Jurkat, Clone E6-1 (cell line): ENCODE measurements around the gene RGS6.

Experiments
- DNase-seq: peaks from one replicate; pipeline ENCODE4 v3.0.0-alpha.2; 2011; ENCODE audit warnings: low read depth, low spot score
- H3K4me3 ChIP-seq: 2 replicates; pipeline ENCODE4 v1.5.1; 2011; ENCODE audit warnings: mild to moderate bottlenecking, low read length, control low read depth, moderate library complexity

Gene RGS6

DNA sequence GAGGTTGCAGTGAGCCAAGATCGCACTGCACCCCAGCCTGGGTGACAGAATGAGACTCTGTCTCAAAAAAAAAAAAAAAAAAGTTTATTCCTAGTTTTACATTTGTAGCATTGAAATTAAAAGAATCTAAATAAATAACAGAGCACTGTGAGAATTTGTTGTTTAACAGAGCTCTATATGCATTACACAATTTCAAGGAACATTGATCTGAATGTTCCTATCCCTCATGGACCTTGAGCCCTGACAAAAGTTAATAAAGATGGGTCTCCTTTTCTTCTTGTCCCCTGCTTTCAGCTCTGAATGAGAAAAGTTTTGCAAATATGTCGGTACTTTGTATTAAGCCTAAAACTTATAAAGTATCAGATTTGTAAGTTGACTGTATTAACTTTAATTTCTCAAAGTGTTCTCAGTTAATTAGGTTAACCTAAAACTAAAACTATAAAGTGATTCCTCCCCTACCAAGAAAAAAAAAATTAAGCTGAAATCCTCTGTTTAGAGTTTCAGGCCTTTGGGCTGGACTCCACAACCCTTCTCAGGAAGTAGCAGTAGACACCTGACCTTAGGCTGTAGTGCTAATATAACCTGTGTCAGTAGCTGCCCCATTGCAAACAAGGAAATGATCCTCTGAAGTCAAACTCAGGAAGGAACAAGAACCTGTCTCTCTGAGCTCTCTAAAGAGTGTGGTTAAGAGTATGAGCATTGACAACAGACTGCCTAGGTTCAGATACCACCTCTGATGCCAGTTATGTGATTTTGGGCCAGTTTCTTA, 484.0 kb downstream of the RGS6 start:
- no peak for DNase-seq

DNA sequence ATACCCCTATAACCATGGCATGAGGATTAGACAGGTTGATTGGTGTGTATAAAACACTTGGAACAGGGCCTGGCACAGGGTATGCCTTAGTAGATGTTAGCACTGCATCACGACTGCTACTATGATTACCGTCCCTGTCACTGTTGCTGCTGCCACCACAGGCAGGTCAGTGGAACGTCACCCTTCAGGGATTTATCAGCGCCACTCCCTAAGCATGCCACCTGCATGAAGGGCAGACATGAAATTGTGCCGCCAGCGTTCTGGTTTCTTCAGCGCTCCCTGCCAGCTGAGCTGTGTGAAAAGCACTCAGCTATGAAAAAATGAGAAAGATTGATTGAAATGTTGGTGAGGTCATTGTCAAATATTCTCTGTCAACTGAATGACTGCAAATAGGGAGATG, 484.7 kb downstream of the RGS6 start:
- DNase-seq, result peak; percentile 66
- no peak overlapping the region for H3K4me3 ChIP-seq

More for the DNA sequence above, 484.0 kb downstream of the RGS6 start:
- H3K4me3 ChIP-seq, result no peak overlapping the region

DNA sequence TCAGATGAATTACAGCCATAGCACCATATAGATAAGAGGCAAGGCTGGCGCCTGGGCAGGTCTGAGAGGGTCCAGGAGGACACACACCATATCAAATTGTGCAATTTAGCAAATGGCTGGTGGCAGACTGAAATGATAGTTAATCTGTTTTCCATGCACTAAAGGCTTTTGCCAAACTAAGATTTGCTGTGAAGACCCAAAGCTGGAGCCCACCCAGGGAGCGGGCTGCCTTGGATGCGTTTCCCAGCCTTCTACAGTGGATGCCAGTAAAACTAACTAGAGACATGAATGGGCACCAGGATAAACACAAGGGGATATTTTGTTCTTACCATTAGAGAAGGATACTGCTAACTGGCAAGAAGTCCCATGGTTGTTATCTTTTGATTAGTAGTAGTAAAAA, 486.6 kb downstream of the RGS6 start:
- H3K4me3 ChIP-seq, result no peak overlapping the region
- DNase-seq, result no peak

DNA sequence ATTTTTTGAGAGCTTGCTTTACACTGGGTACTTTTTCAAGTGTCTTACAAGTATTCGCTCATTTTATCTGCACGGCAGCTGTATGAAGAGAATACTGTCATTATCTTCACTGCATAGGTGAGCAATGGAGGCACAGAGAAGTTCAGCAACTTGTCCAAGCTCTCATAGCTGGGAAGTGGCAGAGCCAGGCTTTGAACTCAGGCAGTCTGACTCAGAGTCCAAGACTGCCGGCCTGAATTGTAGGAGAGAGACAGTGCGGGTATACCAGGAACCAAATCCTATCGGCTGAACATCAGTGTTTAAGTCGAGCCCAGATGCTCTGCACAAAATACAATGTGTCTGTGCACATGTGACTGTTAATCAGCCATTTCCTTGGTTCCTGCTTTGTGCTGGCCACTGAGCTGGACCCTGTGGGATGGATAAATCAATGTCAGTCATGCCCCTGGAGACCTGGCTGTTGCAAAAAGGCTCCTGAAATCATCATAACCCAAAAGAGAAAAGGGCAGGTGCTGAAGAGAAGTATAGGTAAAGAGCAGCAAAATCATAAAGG, 487.1 kb downstream of the RGS6 start:
- H3K4me3 ChIP-seq, result no peak overlapping the region
- DNase-seq, result no peak

DNA sequence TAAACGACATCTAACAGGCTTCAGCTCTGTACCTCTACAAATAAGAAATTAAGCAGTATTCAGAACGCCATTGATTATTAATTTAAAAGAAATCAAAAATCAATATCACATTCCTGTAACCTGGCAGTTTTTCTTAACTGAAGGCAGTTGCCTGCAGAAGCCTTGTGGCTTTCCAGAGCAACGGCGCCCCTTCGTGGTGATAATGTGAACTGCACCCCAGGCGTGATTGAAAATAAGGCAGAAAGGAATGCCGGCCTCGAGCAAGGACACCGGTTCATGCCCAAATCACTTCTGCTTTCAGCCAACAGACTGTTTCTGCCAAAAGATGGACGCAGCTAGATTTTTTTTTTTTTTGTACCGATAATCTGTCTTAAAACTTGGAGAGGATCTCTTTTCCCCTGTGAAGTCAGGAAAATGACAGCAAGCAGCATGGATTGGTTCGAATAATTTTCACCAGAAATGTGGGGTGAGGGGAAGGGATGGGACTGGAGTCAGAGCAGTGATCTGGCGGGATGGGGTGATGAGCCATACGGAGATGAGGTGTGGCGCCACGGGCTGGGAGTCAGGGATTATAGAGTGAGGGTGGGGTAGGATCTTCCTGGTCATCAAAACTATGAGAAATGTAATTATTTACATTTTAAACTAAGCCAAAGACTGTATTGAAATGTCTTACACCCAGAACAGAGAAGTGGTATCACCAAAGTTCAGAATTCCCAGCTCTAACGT, 488.7 kb downstream of the RGS6 start:
- H3K4me3 ChIP-seq, result no peak overlapping the region
- peak; percentile 54 for DNase-seq

DNA sequence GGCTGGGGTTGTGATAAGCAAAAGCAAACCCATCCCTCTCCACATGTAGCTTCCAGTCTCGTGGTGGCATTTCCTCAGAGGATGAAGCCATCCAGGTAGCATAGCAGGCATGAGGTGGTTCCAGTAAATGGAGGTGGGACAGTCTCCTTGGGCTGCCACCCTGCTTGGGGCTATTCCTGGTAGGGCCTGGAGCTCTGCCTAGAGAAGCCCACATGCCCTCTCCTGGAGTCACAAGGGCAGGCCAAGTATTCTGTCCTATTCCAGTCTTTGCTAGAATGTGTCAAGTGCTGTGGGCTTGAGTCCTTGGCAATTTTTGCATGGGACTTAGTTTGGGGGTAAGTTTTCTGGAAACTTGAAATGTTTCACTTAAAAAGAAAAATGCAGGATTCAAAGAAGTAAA, 491.7 kb downstream of the RGS6 start:
- no peak for DNase-seq
- H3K4me3 ChIP-seq, result no peak overlapping the region

DNA sequence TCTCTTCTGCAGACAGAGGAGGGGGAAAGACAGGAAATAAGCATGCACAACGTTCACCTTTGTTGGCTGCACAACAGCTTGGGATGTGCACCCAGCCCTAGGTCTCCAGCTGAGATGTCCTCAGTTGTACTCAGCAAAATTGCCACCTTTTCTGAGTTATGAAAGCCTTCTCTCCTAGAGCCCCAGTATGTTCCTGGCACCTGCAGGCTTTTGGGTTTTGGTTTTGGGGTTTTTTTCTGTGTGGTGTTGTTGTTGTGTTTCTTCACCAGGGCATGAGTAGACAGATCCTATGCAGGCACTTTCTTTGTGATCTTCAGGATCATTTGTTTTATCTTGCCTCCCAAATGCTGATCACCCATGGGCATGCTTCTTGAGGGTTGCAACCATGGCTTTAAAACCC, 498.2 kb downstream of the RGS6 start:
- no peak for DNase-seq

DNA sequence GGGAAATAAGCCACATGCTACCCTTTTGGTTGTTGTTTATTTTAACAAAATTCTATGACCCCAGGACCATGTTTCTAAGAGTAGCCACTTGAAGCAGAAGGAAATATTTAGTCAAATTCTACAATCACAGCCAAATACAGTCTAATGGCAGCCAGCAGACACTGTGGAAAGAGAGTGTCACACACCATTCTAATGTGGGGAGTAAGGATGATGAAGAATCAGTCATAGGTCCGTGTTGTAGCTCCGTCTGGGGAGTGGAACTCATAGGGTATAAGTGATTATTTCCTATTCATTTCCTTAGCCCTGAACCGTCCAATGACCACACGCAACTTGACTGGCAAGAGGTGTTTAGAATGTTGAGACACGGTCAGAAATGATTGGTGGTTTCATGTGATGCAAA, 500.5 kb downstream of the RGS6 start:
- no peak for DNase-seq

More for the DNA sequence above, 498.2 kb downstream of the RGS6 start:
- no peak overlapping the region for H3K4me3 ChIP-seq

DNA sequence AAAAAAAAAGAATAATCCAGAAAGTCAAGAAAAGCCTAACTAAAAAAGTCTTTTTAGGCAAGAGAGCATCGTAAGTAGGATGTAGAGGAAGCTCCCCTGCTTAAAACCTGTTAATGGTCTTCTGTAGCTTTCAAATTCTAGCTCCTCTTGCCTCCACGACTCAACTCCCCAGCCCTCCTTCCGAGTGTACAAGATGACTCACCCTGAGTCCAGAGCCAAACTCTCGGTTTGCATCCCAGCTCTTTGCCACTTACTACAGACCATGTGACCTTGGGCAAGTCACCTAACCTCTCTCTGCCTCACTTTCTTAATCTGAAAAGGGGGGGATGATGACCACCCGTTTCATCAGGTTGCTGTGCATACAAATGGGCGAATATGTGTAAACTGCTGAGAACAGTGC, 501.3 kb downstream of the RGS6 start:
- DNase-seq, result no peak
- no peak overlapping the region for H3K4me3 ChIP-seq

More for the DNA sequence above, 500.5 kb downstream of the RGS6 start:
- H3K4me3 ChIP-seq, result no peak overlapping the region

DNA sequence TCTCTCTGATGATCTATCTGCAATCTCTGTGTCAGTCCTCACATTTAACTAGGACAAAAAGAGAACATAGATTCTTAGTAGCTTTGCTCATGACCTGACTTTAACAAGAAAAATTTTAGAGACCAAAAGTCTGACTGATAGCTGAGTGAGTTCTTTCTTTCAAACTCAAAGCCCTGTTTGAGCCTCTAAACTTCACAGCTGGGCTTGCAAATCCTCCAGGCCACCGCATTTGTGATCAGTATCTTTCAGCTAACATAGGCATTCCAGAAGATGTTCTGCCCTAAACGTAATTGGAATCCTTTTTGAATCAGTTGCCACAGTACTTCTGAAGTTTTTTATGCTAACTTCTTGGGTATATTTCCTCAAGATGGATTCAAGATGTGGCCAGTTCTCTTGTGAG, 502.6 kb downstream of the RGS6 start:
- H3K4me3 ChIP-seq, result no peak overlapping the region
- no peak for DNase-seq

DNA sequence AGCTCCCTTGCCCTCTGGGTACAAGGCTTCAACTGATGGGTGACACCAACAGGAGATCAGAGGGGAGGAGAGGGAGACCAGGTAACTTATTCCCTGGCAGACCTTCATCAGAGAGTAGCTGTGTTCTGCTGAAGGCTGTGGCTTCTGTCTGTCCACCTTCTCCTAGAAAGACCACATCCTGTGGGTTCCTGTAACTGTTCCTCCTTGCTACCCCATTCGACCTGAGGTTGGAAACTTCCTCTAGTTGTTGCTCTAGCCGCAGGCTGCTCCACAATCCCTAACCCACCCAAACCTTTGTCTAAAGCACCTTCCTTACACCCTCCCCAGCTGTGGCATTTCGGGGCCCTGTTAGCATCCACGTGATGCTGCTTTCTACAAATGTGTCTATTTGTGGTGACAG, 507.5 kb downstream of the RGS6 start:
- peak; percentile 93 for DNase-seq

DNA sequence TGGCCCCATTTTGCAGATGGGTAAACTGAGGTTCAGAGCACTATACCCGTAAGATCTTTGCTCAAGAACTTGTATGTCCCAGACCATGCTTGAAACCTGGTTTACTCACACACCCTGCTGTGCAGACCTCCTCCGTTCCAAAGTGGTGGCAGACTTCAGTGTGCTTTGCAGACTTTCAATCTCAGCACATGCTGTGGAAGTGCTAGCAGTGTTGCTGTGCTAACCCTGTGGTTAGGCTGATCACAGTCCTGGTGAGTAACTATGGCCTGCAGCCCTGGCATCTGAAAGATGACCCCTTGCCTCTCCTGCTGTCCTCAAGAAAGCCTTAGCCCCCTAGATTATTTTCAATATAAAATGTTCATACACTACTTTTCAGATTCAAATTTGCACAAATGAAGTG, 511.0 kb downstream of the RGS6 start:
- DNase-seq, result no peak
- H3K4me3 ChIP-seq, result no peak overlapping the region

More for the DNA sequence above, 507.5 kb downstream of the RGS6 start:
- no peak overlapping the region for H3K4me3 ChIP-seq

DNA sequence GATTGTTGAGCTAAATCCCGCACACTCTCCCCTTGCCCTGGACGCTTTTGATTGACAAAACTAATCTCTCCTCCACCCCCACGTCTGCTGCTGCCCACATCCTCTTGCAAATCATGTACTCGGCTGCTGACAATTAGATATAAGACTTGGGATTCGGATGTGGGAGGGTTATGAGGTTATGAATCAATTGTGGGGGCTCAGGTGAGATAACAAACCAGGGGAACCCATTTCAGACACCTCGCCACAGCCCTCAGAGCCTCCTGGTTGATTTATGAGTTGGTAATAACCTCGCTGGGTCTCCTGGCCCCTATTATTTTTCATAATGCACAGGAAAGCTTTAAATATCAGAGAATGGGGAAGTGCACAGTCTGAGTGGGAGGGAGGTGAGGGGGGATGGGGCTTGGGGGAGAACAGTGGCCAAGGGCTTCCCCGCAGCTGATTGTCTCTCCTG, 511.8 kb downstream of the RGS6 start:
- peak; percentile 92 for DNase-seq

DNA sequence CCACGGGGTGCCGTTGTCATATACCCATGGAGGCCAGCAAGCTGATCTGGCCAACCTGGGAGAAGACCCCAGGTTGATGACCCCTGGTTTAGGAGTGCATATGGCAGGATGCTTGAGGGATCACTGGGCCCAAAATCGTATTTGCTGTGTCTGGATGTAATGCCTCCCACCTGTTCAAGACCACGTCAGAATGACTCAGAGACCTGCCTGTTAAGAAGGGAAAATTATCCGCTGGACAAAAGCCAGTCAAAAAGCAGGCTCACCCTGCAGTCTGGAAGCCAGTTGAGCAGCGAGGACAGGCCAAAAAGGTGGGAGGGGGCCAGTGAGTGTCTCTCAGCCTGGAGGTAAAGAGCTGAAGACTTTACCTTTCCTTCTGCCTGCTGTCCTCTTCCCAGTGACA, 512.5 kb downstream of the RGS6 start:
- DNase-seq, result no peak
- H3K4me3 ChIP-seq, result no peak overlapping the region

More for the DNA sequence above, 511.8 kb downstream of the RGS6 start:
- no peak overlapping the region; the same call in 1 of the 2 replicates for H3K4me3 ChIP-seq

DNA sequence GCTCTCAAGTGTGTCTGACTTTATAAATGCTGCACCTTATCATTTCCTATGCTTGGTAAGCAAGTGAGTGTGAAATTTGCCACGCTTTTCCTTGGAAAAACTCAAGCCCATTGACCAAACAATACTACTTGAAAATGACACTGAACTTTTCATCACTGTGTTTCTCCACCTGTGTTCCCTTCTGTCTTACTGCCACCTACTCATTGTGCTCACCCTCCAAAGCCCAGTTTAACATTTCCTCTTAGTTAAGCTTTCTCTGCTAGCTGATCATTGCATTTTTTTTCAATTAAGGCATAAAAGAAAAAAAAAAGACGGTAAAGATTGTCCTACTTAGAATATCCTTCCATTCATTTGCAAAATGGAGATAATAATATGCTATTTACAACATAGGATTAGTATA, 516.0 kb downstream of the RGS6 start:
- no peak overlapping the region for H3K4me3 ChIP-seq
- DNase-seq, result no peak

DNA sequence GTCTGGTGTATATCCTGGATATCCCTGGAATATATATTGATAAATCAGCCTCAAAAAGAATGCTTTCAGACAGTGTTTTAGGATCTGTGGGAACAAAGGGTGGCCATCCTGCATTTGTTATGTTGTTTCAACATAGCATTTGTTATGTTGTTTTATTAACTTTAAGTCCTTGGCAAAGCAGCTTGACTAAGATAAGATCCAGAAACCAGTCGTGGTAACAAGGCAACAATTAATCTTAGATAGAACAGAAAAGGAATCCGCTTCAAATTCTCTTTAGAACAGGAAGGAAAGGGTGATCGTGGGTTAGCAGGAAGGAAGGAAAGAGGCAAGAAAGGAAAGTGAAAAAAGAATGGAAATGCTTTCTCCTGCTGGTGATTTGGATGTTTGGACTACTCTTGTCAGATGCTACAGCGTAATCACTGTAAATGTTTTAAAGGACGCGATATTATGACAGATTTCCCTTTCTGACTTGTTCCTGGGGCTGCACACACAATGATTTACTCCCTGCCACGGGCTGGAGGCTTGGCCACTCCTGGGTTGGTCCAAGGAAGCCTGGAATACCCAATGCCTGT, 518.3 kb downstream of the RGS6 start:
- DNase-seq, result no peak
- no peak overlapping the region for H3K4me3 ChIP-seq

DNA sequence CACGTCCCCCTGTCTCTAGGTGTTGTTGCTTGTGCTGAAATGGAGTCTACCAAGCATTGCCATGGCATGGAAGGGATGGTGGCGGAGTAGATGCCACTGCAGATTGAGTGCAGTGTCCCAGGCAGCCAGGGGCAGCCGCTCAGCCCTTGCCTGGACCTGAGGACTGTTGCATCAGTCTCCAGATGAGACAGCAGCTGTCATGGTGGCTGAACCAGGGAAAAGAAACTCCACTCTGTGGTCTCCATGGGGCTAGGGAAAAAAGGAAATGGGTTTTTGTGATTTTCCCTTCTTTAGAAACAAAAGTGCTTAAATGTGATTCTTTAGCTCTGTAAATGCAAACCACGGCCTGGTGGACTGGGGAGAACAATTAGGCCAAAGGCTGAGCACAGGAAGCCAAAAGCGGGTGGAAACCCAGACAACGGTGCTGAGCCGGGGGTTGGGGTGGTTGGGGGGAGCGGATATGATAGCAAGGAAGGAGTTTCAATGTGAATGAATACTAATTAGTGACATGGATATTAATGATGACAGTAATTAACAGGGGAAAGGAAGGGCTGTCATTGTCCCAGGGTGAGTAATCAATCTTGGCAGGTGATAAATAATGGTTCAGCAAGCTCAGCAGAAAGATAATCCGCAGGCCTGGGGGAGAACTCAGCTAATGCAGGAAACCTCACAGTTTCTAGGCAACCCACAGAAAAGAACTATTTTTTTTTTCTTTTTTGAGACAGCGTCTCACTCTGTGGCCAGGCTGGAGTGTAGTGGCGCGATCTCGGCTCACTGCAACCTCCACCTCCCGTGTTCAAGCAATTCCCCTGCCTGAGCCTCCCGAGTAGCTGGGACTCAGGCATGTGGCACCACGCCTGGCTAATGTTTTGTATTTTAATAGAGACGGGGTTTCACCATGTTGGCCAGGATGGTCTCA, 519.1 kb downstream of the RGS6 start:
- H3K4me3 ChIP-seq, result no peak overlapping the region
- peak; percentile 63 for DNase-seq

DNA sequence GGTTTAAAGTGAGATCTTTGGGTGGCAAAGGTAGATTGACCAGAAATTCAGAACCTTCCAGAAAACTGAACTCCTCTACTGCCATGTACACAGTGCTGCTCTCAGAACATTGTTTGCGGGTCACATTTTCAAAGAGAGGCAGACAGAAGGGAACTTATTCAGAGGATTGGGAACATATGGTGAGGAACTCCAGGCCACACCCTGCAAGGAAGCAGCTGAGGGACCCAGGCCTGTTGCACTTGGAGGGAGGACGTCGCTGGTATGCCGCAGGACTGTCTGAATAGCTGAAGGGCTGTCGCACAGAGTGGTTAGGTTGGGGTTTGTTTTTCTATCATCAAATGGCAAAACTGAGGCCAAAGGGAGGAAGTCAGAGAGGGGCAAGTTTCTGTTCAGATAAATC, 520.5 kb downstream of the RGS6 start:
- H3K4me3 ChIP-seq, result no peak overlapping the region
- no peak for DNase-seq
